ENCODE results near the gene TSPAN7.

GRCh38 chrX:38669428-38669827 lies 108.1 kb downstream of the TSPAN7 start:
- no peak for TF ChIP-seq CTCF (IDR thresholded peaks at IDR 0.05)
- TF ChIP-seq EZH2 (IDR thresholded peaks at IDR 0.05; ENCODE audit: borderline replicate concordance, insufficient read depth, low read depth, low read length, poor library complexity, severe bottlenecking), result no peak

All from B cell (primary cell).